GM12865 (cell line): ENCODE data around the gene DYNAP.

Experiments
- DNase-seq: peaks from one replicate; pipeline ENCODE4 v3.0.0; 2010; ENCODE audit warnings: low read depth
- H3K4me3 ChIP-seq: 2 replicates; pipeline ENCODE4 v1.5.1; 2011; ENCODE audit warnings: mild to moderate bottlenecking, low read depth, low read length, control low read depth
- TF ChIP-seq, protein P1 (sequence below): IDR thresholded peaks from 2 replicates; pipeline ENCODE4 v1.5.1; 2011; ENCODE audit warnings: low read length, control low read depth, low read depth, inconsistent platforms; ENCODE audit not compliant: insufficient read depth; ENCODE audit errors: missing control alignments

Gene DYNAP

DNA sequence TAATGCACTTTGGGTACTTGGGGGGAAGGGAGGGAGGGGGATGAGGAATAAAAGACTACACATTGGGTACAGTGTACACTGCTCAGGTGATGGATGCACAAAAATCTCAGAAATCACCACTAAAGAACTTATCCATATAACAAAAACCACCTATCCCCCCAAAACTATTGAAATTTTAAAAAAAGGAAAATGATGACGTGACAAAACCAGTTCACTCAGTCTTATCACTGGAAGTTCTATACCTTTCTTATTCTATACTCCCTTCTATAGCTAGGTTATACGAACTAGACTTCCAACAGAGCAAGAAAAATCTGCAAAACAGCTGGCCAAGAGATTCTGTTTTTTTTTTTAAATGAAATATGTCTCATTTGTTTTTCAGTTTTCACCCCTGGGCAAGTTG is 20.8 kb downstream of the DYNAP start:
- DNase-seq, result no peak
- H3K4me3 ChIP-seq, result no peak overlapping the region
- TF ChIP-seq, protein P1, sequence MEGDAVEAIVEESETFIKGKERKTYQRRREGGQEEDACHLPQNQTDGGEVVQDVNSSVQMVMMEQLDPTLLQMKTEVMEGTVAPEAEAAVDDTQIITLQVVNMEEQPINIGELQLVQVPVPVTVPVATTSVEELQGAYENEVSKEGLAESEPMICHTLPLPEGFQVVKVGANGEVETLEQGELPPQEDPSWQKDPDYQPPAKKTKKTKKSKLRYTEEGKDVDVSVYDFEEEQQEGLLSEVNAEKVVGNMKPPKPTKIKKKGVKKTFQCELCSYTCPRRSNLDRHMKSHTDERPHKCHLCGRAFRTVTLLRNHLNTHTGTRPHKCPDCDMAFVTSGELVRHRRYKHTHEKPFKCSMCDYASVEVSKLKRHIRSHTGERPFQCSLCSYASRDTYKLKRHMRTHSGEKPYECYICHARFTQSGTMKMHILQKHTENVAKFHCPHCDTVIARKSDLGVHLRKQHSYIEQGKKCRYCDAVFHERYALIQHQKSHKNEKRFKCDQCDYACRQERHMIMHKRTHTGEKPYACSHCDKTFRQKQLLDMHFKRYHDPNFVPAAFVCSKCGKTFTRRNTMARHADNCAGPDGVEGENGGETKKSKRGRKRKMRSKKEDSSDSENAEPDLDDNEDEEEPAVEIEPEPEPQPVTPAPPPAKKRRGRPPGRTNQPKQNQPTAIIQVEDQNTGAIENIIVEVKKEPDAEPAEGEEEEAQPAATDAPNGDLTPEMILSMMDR, result no peak

DNA sequence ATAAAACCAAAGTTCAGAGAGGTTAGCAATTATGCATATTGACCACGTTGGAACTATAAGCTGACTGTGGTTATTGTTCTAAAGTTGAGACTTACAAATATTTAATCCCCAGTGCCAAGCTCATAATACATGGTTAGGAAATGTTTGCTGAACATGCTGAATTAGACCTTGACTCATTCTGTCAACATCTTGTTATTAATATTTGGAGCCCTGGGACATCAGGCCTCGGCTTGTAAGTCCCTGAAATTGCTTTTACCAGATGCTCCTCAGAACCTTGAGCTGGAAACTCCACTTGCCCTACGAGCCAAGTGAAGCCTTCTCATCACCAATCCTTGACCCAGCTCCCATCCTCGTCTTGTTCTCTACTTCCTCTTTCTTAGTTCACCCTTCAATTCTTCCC is 21.2 kb downstream of the DYNAP start:
- no peak for DNase-seq
- H3K4me3 ChIP-seq, result no peak overlapping the region
- TF ChIP-seq, protein P1, result no peak

DNA sequence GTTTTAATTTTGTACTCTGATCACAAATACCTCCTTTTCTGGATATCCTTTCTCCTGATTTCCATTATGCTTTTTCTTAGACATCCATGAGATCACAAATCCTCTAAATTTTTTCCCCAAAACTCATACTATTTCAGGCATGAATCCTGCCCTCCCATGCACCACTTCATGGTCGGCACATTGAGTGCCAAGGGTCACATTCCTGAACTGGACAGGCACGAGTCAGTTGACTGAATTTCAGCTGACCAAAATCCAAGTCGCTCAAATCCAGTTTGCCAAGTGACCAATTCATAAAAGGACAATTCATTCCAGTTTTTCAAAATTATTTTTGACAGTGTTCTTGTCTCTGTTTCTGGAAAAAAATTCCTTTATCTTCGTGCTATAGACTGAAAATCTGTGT is 22.1 kb downstream of the DYNAP start:
- TF ChIP-seq, protein P1, result no peak
- no peak for DNase-seq
- H3K4me3 ChIP-seq, result no peak overlapping the region

DNA sequence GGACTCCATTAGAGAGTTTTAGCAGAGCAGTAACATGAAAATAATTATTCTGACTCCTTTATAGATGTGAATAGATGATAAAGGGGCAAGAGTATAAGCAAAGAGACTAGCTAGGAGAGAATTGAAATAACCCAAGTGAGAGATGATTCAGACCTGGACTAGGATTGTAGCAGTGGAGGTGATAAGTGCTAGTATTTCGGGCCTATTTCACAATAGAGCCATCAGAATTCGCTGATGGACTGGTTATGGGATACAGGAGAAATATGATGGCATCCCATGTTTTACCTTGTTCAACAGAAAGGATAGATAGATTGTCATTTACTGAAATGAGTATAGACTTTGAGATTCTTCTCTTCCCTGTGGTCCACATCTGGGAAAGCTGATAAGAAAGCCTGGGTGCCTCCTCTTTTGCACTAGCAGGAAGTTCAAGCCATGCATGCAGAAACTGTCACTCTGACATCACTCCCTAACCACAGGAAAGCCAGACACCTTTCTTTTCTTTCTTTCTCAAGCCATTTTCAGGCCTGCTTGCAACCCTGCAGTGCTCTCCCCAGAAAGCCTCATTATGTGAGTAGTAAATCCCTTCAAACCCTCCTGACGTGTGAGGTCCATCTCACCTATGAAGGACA is 25.3 kb downstream of the DYNAP start:
- no peak overlapping the region for H3K4me3 ChIP-seq
- TF ChIP-seq, protein P1, result no peak
- peak; percentile 34 for DNase-seq

DNA sequence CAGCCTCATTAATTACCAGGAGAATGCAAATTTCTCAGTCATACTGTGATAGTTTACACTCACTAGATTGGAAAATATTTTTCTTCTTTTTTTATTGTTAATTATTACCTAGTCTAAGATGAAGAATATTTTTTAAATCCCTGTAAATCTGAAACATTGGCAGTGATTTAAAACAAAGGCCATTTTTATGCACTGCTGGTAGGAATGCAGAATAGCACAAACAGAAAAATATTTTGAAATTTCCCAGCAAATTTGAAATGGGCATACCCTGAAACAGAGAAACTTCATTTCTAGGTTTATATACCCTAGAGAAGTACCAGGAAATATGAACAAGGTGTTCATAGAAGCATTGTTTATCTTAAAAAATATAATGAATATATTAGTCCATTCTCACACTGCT is 31.0 kb downstream of the DYNAP start:
- no peak for DNase-seq
- TF ChIP-seq, protein P1, result no peak
- H3K4me3 ChIP-seq, result no peak overlapping the region

DNA sequence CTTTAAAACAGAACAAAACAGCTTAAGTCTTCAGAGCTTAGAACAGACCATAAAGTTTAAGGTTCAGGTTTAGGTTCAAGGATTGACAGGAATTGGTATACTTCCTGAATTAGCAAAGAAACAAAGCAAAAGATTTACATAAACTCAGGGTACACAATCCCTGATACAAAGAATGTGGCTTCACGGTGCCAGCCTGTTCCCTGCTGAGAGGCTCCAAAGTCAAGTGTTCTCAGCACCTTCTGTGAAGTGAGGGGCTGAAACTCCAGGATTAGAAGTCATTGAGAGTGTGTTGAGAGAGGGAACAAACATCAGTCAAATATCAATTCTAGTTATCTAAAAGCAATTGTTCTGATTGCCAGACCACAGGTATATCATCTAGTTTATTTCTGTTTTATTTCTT is 35.7 kb downstream of the DYNAP start:
- no peak for DNase-seq
- H3K4me3 ChIP-seq, result no peak overlapping the region
- TF ChIP-seq, protein P1, result no peak

DNA sequence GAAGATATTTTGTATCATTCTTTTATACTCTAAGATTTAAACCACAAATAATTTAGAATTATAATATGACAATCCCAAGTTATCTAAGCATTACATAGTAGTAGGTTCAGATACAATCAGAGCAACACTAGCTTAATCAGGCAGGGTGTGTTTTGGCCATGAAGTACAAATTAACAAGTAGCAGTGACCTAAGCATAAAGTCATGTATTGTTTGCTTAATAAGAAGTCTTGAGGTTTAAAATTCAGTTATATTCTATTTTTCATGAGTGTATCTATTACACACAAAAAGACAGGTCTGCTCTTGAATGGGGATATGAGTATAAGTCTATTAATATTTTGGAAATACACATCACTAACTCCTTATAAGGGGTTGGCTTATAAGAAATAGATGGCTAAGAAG is 39.9 kb downstream of the DYNAP start:
- DNase-seq, result no peak
- no peak overlapping the region for H3K4me3 ChIP-seq
- TF ChIP-seq, protein P1, result no peak
